H1 (cell line): Measurements from ENCODE around the gene DHX58. TPM values are rescaled to one million over a fixed set of nuclear protein-coding genes. Genes with fewer than 3 reads are reported as not detected.
A peak's percentile ranks its signal among the peaks of the same experiment; 100 is the strongest.

ENCODE experiments used
- CTCF ChIA-PET: fragments of 300-600 bp; sonication (Branson Sonifier 250); formaldehyde crosslinking; loops from one replicate; lab custom pipeline; 2021; ENCODE audit not compliant: partially characterized antibody; lab: Charles Lee
- POLR2A ChIA-PET: fragments of 300-600 bp; sonication (Branson Sonifier 250); formaldehyde crosslinking; loops from one replicate; lab custom pipeline; 2021; ENCODE audit warnings: inconsistent platforms; ENCODE audit not compliant: partially characterized antibody; lab: Charles Lee
- DNase-seq, 2 experiments: peaks; one replicate each; pipeline versions ENCODE4 v3.0.0 to v3.0.0-alpha.2; 2010 to 2022; ENCODE audit warnings: low spot score in 2 of 2, low read depth in 1 of 2, mixed read lengths in 1 of 2
- FAIRE-seq: peaks from 2 replicates; lab custom pipeline; 2011; peaks lifted over from hg19 to GRCh38; lab: Jason Lieb, UNC
- H2AFZ ChIP-seq: 2 replicates; pipeline ENCODE4 v1.8.1; 2012; ENCODE audit warnings: low read length, inconsistent platforms
- H2AK5ac ChIP-seq: 2 replicates; pipeline ENCODE4 v1.6.1; 2013; ENCODE audit warnings: low read depth, low read length
- H2BK120ac ChIP-seq: replicated peaks from 2 replicates; pipeline ENCODE3; 2013; ENCODE audit warnings: low read depth, low read length, inconsistent platforms
- H2BK12ac ChIP-seq: 2 replicates; pipeline ENCODE4 v1.6.1; 2013; ENCODE audit warnings: low read depth, low read length
- H2BK15ac ChIP-seq: 2 replicates; pipeline ENCODE4 v1.6.1; 2013; ENCODE audit warnings: low read length
- H2BK20ac ChIP-seq: 2 replicates; pipeline ENCODE4 v1.6.1; 2013; ENCODE audit warnings: low read length
- H2BK5ac ChIP-seq: 2 replicates; pipeline ENCODE4 v1.6.1; 2013; ENCODE audit warnings: low read depth, low read length
- H3K14ac ChIP-seq: 2 replicates; pipeline ENCODE4 v1.6.1; 2013; ENCODE audit warnings: inconsistent platforms; ENCODE audit not compliant: insufficient read length
- H3K18ac ChIP-seq: 2 replicates; pipeline ENCODE4 v1.6.1; 2013; ENCODE audit warnings: low read length; ENCODE audit errors: extremely low read depth
- H3K23ac ChIP-seq: 2 replicates; pipeline ENCODE4 v1.6.1; 2013; ENCODE audit warnings: inconsistent platforms; ENCODE audit not compliant: insufficient read length
- H3K23me2 ChIP-seq: 2 replicates; pipeline ENCODE4 v1.6.1; 2013; ENCODE audit warnings: low read depth, low read length
- H3K27ac ChIP-seq: 2 replicates; pipeline ENCODE4 v1.6.1; 2011; ENCODE audit warnings: low read depth, low read length, inconsistent platforms
- H3K27me3 ChIP-seq, 4 experiments: replicated peaks in 1 of 4; 1 replicate in 1 of 4; 2 replicates in 3 of 4; pipeline versions ENCODE4 v1.6.1 to v1.8.1; 2011 to 2013; ENCODE audit warnings: low read length in 3 of 4, mild to moderate bottlenecking in 3 of 4, inconsistent platforms in 2 of 4, mixed read lengths in 2 of 4, moderate library complexity in 1 of 4; ENCODE audit not compliant: control insufficient read depth in 3 of 4, insufficient read depth in 3 of 4; ENCODE audit errors: extremely low read depth in 1 of 4
- H3K36me3 ChIP-seq, 4 experiments: 2 replicates each; pipeline versions ENCODE4 v1.6.1 to v1.8.1; 2011 to 2013; ENCODE audit warnings: mild to moderate bottlenecking in 4 of 4, low read length in 3 of 4, moderate library complexity in 2 of 4, control low read depth in 1 of 4, inconsistent platforms in 1 of 4; ENCODE audit not compliant: insufficient read depth in 4 of 4, control insufficient read depth in 2 of 4
- H3K4ac ChIP-seq: replicated peaks from 2 replicates; pipeline ENCODE3; 2013; ENCODE audit warnings: low read length, low read depth, mixed read lengths, inconsistent platforms; ENCODE audit not compliant: insufficient read length
- H3K4me1 ChIP-seq, 4 experiments: replicated peaks in 1 of 4; 1 replicate in 1 of 4; 2 replicates in 3 of 4; pipeline versions ENCODE4 v1.6.1 to v1.8.1; 2011 to 2013; ENCODE audit warnings: low read length in 3 of 4, inconsistent platforms in 2 of 4, mixed read lengths in 1 of 4; ENCODE audit not compliant: insufficient read depth in 4 of 4, control insufficient read depth in 3 of 4
- H3K4me2 ChIP-seq, 2 experiments: 2 replicates each; pipeline versions ENCODE4 v1.6.1 to v1.8.1; 2011 to 2013; ENCODE audit warnings: low read depth in 2 of 2, low read length in 2 of 2, control low read depth in 1 of 2, inconsistent platforms in 1 of 2, mild to moderate bottlenecking in 1 of 2; ENCODE audit not compliant: insufficient read depth in 1 of 2
- H3K4me3 ChIP-seq, 4 experiments: fragments of 200-600, 300-600 bp in 1 of 4; sonication (generic), shearing (Covaris generic), sonication (Bioruptor Twin) in 1 of 4; 2 replicates each; pipeline versions ENCODE4 v1.5.1 to v1.8.1; 2011 to 2016; ENCODE audit warnings: low read length in 4 of 4, low read depth in 3 of 4, control low read depth in 2 of 4, inconsistent platforms in 2 of 4, mild to moderate bottlenecking in 2 of 4, mixed read lengths in 1 of 4, moderate library complexity in 1 of 4; ENCODE audit not compliant: insufficient read depth in 2 of 4; ENCODE audit errors: extremely low read depth in 1 of 4
- H3K56ac ChIP-seq: replicated peaks from 2 replicates; pipeline ENCODE3; 2013; ENCODE audit warnings: low read depth, mild to moderate bottlenecking, mixed read lengths, low read length, inconsistent platforms; ENCODE audit not compliant: insufficient read length
- H3K79me1 ChIP-seq: 2 replicates; pipeline ENCODE4 v1.6.1; 2013; ENCODE audit warnings: low read depth, low read length, control low read depth
- H3K79me2 ChIP-seq, 2 experiments: 2 replicates each; pipeline versions ENCODE4 v1.6.1 to v1.8.1; 2012 to 2013; ENCODE audit warnings: low read length in 2 of 2, mild to moderate bottlenecking in 2 of 2, inconsistent platforms in 1 of 2; ENCODE audit not compliant: insufficient read depth in 2 of 2, control insufficient read depth in 1 of 2
- H3K9ac ChIP-seq, 4 experiments: replicated peaks in 1 of 4; 1 replicate in 1 of 4; 2 replicates in 3 of 4; pipeline versions ENCODE4 v1.6.1 to v1.8.1; 2011 to 2013; ENCODE audit warnings: low read depth in 3 of 4, low read length in 3 of 4, control low read depth in 2 of 4, mild to moderate bottlenecking in 2 of 4, moderate library complexity in 2 of 4, inconsistent platforms in 1 of 4; ENCODE audit errors: extremely low read depth in 1 of 4
- H3K9me3 ChIP-seq, 2 experiments: 2 replicates each; pipeline versions ENCODE4 v1.6.1 to v1.8.1; 2012 to 2013; ENCODE audit warnings: mild to moderate bottlenecking in 2 of 2, moderate library complexity in 2 of 2, control low read depth in 1 of 2, inconsistent platforms in 1 of 2, low read depth in 1 of 2, low read length in 1 of 2, mixed read lengths in 1 of 2; ENCODE audit not compliant: insufficient read depth in 2 of 2
- H4K20me1 ChIP-seq, 2 experiments: replicated peaks in 1 of 2; 2 replicates each; pipeline versions ENCODE3 to v1.8.1; 2011 to 2013; ENCODE audit warnings: inconsistent platforms in 2 of 2, low read length in 2 of 2, mild to moderate bottlenecking in 1 of 2; ENCODE audit not compliant: insufficient read depth in 2 of 2, control insufficient read depth in 1 of 2
- H4K5ac ChIP-seq: 2 replicates; pipeline ENCODE4 v1.6.1; 2013; ENCODE audit warnings: low read length, low read depth, mixed read lengths, inconsistent platforms; ENCODE audit not compliant: insufficient read length
- H4K8ac ChIP-seq: 2 replicates; pipeline ENCODE4 v1.8.0; 2013; ENCODE audit warnings: mild to moderate bottlenecking, moderate library complexity, low read length, inconsistent platforms; ENCODE audit not compliant: insufficient read depth; ENCODE audit errors: extremely low read depth
- H4K91ac ChIP-seq: replicated peaks from 2 replicates; pipeline ENCODE3; 2013; ENCODE audit warnings: low read length, mixed read lengths, inconsistent platforms; ENCODE audit not compliant: insufficient read length
- BCL11A ChIP-seq, 2 experiments: IDR thresholded peaks; one replicate each; pipeline ENCODE4 v1.6.1; 2011; ENCODE audit warnings: low read depth in 2 of 2, low read length in 2 of 2, mild to moderate bottlenecking in 2 of 2
- KDM1A ChIP-seq: fragments of 200-600, 300-600 bp; sonication (generic); IDR thresholded peaks from 2 replicates; pipeline ENCODE4 v1.7.1; 2016; ENCODE audit warnings: mild to moderate bottlenecking, low read length, borderline replicate concordance
- YY1 ChIP-seq: IDR thresholded peaks from 2 replicates; pipeline ENCODE4 v1.6.1; 2011; ENCODE audit warnings: low read depth, mild to moderate bottlenecking, low read length
- WGBS, 2 experiments: shearing (Covaris generic) in 1 of 2; methylation state at CpG; one replicate each; pipeline versions ENCODE4 v1.1.6 to v1.1.7; 2013 to 2015; ENCODE audit warnings: low lambda C conversion rate in 2 of 2, mixed read lengths in 2 of 2, inconsistent platforms in 1 of 2, low coverage in 1 of 2, missing lambda C conversion rate in 1 of 2; ENCODE audit not compliant: insufficient replicate concordance in 2 of 2, insufficient coverage in 1 of 2, insufficient read length in 1 of 2; ENCODE audit errors: extremely low coverage in 1 of 2, missing lambda C conversion rate in 1 of 2; 5-methylcytosine and 5-hydroxymethylcytosine counted together
- polyA plus RNA-seq, 7 experiments: library from polyadenylated mRNA; depleted of rRNA in 3 of 7; stranded (reverse) in 5 of 7; unstranded in 2 of 7; fragments of >200 nt in 5 of 7; fragments of 200-250 nt in 2 of 7; gene quantifications; 1 replicate in 5 of 7; 2 replicates in 1 of 7; 4 replicates in 1 of 7; pipeline versions ENCODE4 v1.2.1 to v1.2.3, GENCODE V29; 2011 to 2013; ENCODE audit warnings: missing spikeins in 2 of 7, mixed read lengths in 2 of 7
- total RNA-seq: library from RNA; stranded (reverse); fragmentation: NEBNext Ultra II Directional; extraction: Animal tissue kit (Norgen Biotek cat#: 25700); gene quantifications from 2 replicates; pipeline ENCODE4 v1.2.1, GENCODE V29; 2021

The DHX58 gene
- total and polyA plus RNA-seq, 2 of the 8 experiments (the other 6 are each of a cell fraction or from before 2014, with no cell fraction given), result 5.6 to 9.9 TPM

- Histone ChIP-seq H3K56ac (no peak overlapping the region), H3K23ac (no peak overlapping the region), H3K4me3 (no peak overlapping the region), H3K18ac (no peak overlapping the region), H4K8ac (peak overlapping the region; percentile 41; the same call in 1 of the 2 replicates), H3K4ac (no peak overlapping the region), H3K23me2 (no peaks in the 10 kb centered on the region), H3K4me1 (peaks cover 0 to 2% (median 0%) of the 10 kb centered on the region in 4 experiments; a peak in 1 of 7 replicates), H3K79me2 (no peaks in the 10 kb centered on the region), H3K27me3 (no peaks in the 10 kb centered on the region), H3K79me1 (no peaks in the 10 kb centered on the region), H3K27ac (no peak overlapping the region), H2AK5ac (no peak overlapping the region), H4K5ac (no peak overlapping the region), H3K14ac (no peak overlapping the region), H3K4me2 (no peak overlapping the region), H2BK20ac (no peak overlapping the region), H4K20me1 (no peaks in the 10 kb centered on the region), H3K9ac (no peak overlapping the region), H2AFZ (no peak overlapping the region), H2BK15ac (no peak overlapping the region), H2BK5ac (no peak overlapping the region), H2BK12ac (no peak overlapping the region), H3K9me3 (no peaks in the 10 kb centered on the region), H4K91ac (no peak overlapping the region), H3K36me3 (no peaks in the 10 kb centered on the region), H2BK120ac (no peak overlapping the region)
- FAIRE-seq, result no peak
- ChIA-PET CTCF (interaction anchor here (0.6 to 39.4 kb wide), 8 partner anchors 9 to 57 kb away, joined by 3 to 1084 read pairs (median 39); partner anchors contain the start of genes DHX58, DNAJC7, HSPB9 and KAT2A), POLR2A (interaction anchor here (1.6 to 1.9 kb wide), 3 partner anchors 8 to 62 kb away, joined by 4 to 6 read pairs (median 5); no protein-coding TSS in a partner anchor)
- 89% methylated on average over 20 of the region's 20 CpGs; no CpG with 5 or more reads in 1 of the 2 experiments for WGBS, 2 experiments
- DNase-seq, result no peak
- TF ChIP-seq YY1, result no peak
- no peak for TF ChIP-seq BCL11A (IDR thresholded peaks at IDR 0.05; ENCODE audit: low read depth in 2 of 2, low read length in 2 of 2)
- peak; percentile 70; the same call in 1 of the 2 replicates for TF ChIP-seq KDM1A
These were observed 24.5 kb downstream of the DHX58 start for GRCh38 chr17:42087736-42088705.
